Iris pigment epithelial cell (primary cell): ENCODE measurements around the gene TTC34.
"Not testable (repeated sequence)": the region's sequence is repeated elsewhere in the genome, so short reads cannot be mapped to it uniquely, and the experiment has no call there.

Source experiments
- DNase-seq: peaks from one replicate; pipeline ENCODE4 v3.0.0-alpha.2; 2011; ENCODE audit warnings: low read depth

The TTC34 gene

DNA sequence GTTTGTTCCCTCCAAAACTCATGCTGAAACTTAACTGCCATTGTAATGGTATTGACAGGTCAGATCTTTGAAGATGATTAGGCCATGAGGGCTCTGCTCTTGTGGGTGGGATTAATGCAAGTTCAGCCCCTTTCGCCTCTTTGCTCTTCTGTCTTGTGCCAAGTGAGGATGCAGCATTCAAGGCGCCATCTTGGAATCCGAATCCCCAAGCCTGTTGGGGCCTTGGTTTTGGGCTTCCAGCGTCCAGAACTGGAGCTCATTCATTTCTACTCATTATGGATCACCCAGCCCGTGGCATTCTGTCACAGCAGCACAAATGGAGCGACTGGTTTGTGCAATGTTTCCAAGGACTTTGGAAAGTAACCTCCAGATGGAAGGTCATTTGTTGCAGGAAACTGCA lies 5.6 kb downstream of the TTC34 start:
- DNase-seq = no peak

DNA sequence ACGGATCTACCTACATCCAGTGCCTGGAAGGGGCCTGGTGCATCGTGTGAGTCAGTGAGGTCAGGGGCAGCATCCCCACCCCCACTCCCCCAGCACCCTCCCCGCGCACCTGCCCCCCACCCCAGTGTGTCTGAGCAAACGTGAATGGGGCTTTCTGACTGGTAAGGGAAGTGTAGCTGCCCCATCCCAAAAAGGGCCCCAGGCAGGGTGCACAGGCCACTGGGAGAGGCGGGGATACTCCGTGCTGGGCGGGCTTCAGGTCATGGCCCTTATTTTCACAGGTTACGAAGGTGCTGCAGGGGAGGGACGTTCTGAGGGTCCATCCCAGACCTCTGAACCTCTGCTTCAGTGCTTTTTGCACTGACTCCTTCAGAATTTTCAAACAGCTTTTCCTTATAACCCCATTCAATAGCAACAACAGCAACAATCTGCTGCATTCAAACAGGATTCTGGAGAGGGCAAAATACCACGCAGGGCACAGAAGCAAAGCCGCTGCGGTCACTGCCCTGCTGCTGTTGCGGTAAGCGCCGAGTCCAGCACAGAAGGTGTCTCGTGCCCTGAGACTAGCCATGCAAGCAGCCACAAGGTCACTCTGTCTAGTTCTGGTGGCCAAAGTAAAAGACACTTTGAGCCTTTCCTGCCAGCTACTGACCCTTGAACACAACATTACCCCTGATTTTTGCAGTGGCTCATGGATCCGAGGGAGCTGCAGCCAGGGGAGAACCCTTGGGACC lies 10.3 kb downstream of the TTC34 start:
- no peak for DNase-seq

DNA sequence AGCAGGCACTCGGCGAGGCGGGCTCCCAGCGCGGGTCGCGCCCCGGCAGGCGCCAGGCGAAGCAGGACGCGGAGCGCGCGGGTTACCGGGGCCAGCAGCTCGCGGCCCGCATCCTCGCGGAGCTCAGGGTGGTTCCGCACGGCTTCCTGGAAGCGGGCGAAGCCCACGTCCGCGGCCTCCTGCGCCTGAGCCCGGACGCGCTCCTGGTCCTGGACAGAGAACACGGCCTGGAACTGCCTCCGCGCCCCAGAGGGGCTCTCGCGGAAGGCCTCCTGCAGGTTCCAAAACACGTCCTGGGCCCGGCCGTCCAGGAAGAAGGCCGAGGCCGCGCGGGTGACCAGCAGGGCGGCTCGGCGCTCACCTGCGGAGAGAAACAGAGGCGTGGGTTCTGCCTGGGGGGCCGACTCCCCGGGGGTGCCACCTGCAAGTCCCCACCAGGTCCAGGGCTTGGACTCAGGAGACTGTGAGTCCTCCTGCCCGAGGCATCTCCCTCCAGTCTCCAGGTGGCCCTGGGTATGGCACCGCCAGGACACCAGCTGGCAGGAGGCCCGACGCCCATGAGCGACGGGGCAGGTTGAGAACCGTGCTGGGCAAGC lies 11.4 kb downstream of the TTC34 start:
- DNase-seq = no peak

GRCh38 chr1:2789164-2789985 lies 12.1 kb downstream of the TTC34 start:
- no peak for DNase-seq

GRCh38 chr1:2788506-2789163 lies 12.9 kb downstream of the TTC34 start:
- no peak for DNase-seq

DNA sequence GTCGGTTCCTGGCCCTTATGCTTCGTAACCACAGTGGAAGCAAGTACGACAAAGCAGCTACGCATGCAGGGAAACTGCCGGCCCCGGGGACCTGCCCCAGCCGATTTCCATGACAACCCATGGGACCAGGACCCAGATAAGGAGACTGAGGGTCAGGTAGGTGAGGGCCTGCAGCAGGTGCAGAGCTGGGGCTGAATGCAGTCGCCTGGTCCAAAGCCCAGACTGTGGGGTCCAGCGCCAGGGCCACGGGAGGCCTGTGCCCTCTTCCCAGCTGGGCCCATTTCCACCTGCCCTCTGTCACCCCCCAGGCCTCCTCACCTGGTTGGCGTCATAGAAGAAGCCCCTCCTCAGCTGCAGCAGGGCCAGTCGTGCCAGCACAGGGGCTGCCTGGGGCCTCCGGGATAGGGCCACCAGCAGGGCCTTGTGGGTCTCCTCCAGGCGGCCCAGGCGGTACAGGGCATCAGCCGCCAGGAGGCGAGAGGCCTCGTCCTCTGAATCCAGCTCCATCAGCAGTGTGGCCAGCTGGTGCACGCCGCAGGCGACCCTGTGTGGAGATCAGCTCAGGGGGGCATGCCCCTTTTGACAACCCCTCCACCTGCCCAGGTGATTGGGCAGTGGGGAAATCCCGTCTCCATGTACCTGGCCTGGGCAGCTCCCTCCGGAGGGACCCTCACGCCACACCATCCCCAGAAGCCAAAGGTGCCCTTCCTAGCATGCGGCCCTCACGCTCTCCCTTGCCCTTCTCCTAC lies 14.2 kb downstream of the TTC34 start:
- no peak for DNase-seq

DNA sequence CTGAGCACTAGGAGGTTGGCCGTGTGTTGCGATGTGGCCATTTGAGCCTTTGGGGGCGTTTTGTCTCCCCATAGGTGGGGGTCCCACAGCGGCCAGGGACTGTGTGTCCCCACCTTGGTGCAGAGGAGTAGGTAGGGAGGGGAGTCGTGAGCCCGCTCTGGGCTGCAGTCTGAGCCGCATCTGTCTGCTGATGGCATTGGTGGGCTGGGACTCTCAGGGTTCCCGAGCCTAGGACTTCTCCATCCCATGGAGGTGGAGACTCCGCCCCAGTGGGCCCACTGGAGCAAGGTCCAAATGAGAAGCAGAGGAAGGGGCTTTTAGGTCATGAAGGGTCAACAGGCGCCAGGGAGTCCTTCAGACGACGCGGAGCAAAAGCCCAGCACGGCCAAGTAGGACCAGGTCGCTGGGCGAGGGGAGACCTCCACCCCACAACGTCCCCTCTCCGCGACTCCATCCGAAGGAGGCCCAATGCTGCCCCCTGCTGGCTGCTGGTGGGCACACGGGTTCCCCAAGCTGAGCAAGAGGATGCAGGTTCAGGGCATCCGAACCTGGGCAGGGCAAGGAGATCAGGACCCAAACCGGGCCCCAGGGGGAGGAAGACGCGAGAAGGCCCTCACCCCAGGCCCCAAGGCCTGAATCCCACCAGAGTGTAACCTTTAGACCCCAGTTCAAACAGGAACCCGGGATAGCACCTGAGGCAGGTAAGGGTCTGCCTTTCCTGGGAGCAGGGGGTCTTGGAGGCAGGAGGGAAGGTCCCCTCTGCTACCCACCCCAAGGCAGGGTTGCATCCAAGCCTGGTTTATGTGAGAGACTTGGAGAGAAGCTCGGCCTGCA lies 14.9 kb downstream of the TTC34 start:
- DNase-seq = no peak

GRCh38 chr1:2785631-2786328 lies 15.7 kb downstream of the TTC34 start:
- no peak for DNase-seq

- DNase-seq = no peak
These were observed 16.5 kb downstream of the TTC34 start for GRCh38 chr1:2784854-2785630.

DNA sequence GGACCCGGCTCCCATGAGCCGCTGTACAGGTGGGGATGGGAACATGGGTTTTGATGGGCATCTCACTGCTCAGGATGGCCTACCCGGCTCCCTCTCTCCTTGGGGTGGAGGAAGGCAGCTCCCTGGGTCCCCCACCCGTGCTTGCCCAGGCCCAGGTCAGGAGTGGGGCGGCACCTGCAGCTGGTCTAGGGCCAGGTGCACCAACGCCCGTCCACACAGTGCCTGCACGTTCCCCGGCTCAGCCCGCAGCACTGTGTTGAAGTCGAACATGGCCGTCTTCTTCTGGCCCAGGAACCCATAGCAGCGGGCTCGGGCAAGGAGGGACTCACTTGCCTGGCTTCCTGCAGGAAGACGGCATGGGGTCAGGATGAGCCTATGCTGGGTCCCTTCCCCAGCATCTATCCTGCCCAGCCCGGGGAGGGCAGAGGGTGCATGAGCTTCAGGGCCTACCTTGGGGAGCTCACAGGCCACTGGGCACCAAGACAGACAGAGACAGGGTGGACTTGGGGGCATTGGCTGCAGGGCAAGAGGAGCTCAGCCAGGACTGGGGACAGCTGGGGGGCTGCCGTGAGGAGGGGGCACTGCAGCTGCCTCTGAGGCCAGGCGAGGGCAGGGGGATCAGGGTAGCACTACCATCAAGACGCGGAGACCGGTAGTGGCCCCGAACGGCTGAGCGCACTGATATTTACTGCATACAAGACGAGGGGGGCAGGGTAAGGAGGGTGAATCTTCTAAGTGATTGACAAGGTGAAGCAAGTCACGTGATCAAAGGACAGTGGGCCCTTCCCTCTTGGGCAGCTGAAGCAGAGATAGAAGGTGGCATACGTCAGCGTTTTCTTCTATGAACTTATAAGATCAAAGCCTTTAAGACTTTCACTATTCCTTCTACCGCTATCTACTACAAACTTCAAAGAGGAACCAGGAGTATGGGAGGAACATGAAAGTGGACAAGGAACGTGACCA lies 17.8 kb downstream of the TTC34 start:
- no peak for DNase-seq

- DNase-seq = no peak
These were observed 18.4 kb downstream of the TTC34 start for GRCh38 chr1:2783069-2783434.

DNA sequence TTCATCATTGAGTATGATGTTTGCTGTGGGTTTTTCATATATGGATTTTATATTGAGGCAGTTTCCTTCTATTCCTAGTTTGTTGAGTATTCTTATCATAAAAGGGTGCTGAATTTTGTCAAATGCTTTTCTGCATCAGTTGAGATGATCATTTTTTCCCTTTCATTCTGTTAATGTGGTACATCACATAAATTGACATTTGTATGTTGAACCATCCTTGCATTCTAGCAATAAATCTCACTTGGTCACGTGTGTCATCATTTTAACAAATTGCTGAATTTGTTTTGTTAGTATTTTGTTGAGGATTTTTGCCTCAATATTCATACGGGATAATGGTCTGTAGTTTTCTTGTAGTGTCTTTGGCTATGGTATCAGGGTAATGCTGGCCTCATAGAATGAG lies 19.9 kb downstream of the TTC34 start:
- no peak for DNase-seq

DNA sequence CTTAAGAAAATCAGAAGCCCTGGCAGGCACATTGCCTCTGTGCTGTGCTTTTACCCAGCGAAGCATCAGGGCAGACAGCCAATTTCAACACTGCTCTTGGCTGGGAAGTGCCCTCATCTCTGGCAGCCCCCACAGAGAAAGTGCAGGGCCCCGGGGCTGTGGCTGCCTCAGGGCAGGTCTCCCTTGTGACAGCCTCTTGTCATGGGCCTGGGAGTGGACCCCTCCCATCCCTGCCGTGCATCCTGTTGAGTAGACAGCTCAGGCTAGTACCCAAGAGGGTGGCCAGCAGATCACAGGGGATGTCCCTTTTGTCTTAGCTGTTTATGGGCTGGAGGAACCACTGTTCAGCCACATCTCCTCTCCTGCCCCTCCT lies 23.3 kb downstream of the TTC34 start:
- DNase-seq = no peak

DNA sequence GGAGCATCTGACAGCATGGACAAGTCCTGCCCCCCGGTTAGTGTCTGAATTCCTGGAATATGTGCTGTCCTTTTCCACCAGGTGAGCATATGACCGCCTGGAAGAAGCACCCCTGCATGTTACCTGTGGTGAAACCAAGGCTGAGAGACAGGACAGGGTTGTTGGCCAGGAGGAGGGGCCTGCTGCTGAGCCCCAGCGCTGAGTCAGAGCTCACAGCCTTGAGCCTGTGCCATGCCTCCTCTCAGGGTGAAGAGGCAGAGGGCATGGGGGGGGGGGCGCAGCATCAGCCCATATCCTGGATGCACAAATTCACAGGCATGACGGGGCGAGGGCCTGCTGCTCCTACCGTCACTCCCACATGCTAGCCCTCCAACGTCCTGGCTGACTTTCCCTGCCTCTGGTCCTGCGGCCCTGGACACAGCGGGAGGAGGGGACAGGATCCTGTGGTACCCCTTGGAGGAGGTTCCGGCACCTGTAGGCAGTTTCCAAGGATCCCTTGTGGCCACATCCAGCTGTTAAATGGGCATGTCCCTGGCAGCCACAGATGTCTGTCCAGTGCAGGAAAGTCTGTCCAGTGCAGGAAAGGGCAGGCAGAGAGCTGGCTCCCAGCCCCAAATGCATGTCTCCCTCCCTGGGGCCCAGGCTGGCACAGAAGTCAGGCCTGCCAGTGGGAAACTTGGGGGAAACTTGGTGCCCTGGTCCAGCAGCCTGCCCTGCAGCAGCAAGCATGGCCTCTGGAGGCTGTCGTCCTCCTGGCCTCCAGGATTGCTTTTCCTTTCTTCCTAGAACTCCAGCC lies 23.9 kb downstream of the TTC34 start:
- no peak for DNase-seq

DNA sequence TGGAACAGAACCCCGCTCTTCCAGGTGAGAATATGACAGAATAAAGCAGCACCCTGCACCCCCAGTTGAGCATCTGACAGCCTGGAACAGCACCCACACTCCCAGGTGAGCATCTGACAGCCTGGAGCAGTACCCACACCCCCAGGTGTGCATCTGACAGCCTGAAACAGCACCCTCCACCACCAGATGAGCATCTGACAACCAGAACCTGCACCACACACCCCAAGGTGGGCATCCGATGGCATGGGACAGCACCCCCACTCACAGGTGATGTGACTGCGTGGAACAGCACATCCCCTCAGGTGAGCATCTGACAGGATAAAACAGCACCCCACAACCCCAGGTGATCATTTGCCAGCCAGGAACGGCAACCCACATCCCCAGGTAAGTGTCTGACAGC lies 26.2 kb downstream of the TTC34 start:
- not testable (repeated sequence) for DNase-seq

DNA sequence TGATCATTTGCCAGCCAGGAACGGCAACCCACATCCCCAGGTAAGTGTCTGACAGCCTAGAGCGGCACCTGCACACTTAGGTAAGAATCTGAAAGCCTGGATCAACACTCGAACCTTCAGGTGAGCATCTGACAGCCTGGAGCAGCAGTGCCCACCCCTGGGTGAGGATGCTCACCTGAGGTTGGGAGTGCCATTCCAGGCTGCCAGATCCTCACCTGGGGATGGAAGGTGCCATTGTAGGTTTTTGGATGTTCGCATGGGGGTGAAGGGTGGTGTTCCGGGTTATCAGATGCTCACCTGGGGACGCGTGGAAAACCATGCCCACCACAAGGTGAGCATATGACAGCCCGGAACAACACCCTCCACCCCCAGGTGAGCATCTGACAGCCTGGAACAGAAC lies 33.4 kb downstream of the TTC34 start:
- DNase-seq = not testable (repeated sequence)

DNA sequence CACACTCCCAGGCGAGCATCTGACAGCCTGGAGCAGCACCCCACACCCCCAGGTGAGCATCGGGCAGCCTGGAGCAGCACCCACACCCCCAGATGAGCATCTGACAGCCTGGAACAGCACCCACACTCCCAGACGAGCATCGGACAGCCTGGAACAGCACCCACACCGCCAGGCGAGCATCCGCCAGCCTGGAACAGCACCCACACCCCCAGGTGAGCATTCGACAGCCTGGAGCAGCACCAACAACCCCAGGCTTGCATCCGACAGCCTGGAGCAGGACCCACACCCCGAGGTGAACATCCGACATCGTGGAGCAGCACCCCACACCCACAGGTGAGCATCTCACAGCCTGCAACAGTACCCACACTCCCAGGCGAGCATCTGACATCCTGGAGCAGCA lies 42.1 kb downstream of the TTC34 start:
- DNase-seq = not testable (repeated sequence)

GRCh38 chr1:2757519-2757918 lies 44.0 kb downstream of the TTC34 start:
- DNase-seq = not testable (repeated sequence)
